GM12873 (cell line): ENCODE measurements around the gene ENTREP1.

Experiments
- TF ChIP-seq, protein P1 (sequence below): IDR thresholded peaks from 2 replicates; pipeline ENCODE4 v1.5.1; 2012; ENCODE audit warnings: low read depth, mild to moderate bottlenecking, moderate library complexity, low read length, control low read depth; ENCODE audit not compliant: insufficient read depth; ENCODE audit errors: missing control alignments

Gene ENTREP1

DNA sequence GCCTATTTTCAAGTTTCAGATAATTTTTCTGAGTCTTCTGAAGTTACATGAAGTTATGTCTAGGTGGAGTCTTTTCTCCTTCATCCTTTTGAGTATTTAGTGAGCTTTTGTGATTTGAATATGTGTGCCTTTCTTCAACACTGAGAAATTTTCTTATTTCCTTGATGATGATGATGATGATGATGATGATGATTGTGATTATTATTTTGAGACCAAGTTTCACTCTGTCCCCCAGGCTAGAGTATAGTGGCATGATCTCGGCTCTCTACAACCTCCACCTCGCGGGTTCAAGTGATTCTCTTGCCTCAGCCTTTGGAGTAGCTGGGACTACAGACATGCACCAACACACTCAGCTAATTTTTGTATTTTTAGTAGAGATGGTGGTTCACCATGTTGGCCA, 26.2 kb downstream of the ENTREP1 start:
- TF ChIP-seq, protein P1, sequence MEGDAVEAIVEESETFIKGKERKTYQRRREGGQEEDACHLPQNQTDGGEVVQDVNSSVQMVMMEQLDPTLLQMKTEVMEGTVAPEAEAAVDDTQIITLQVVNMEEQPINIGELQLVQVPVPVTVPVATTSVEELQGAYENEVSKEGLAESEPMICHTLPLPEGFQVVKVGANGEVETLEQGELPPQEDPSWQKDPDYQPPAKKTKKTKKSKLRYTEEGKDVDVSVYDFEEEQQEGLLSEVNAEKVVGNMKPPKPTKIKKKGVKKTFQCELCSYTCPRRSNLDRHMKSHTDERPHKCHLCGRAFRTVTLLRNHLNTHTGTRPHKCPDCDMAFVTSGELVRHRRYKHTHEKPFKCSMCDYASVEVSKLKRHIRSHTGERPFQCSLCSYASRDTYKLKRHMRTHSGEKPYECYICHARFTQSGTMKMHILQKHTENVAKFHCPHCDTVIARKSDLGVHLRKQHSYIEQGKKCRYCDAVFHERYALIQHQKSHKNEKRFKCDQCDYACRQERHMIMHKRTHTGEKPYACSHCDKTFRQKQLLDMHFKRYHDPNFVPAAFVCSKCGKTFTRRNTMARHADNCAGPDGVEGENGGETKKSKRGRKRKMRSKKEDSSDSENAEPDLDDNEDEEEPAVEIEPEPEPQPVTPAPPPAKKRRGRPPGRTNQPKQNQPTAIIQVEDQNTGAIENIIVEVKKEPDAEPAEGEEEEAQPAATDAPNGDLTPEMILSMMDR, result no peak

DNA sequence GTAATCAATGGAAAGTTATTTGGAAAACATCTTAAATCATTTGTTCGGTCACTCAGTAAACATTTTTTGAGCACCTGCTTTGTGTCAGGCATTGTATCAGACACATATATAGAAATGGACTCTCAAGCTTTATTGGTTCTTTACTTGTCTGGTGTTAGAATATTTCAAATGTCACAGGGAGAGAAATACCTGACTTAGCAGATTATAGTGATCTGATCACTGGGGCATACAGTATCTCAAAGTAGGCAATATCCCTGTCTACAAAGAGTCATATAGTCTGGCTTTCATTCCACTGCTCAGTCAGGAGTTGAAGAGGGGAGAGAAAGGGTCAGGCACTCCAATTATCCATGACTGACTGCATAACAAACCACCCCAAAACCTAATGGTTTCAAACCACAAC, 30.2 kb downstream of the ENTREP1 start:
- TF ChIP-seq, protein P1, result no peak

DNA sequence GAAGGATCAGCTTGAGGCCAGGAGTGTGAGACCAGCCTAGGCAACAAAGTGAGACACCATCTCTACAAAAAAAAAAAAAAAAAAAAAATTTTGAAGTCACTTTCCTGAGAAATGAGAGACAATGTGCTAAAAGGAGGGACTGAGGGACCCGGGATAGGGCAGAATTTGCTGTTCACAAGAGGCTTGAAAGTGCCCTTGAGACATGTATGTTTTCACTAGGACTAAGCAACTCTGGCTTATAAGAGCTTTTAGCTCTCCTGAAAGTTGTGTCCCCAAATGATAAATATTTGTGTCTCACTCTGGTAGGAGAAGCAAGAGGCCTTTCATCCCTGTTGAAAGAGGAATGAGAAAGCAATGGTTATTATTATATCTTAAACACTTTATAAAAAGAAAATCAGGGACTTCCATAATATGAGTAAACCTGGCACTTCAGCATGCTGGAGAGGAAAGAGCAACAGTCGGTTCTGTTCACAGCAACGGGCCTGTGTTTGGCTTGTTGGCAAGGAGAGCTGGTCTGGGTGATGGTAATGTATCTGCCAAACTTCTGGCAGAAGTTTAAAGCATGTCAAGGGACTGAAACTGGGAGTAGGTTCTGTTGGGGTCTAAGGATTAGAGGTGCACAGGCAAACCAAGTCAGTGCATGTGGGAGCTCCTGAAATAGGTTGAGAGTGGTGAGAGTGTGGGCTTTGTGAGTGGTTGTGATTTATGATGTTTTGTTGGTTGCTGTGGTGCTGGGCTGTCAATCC, 32.2 kb downstream of the ENTREP1 start:
- TF ChIP-seq, protein P1, result no peak

DNA sequence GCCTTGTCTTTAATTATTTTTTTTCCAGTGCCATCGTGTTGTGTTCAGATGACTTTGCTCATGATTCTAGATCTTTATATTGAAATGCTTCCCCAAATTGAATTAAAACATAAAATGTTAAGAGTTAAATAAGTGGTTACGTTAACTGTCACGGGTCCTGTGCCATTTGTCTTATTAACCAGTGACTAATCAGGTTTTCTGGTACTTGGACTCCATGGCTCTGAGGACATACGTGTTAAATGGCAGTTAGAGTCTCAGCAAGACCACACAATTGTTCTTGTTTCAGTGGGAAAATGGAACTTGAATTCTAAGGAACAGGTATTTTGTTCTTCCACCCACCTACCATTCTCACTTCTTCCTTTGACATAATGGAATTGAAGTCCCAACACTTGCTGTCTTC, 32.8 kb downstream of the ENTREP1 start:
- TF ChIP-seq, protein P1, result no peak

DNA sequence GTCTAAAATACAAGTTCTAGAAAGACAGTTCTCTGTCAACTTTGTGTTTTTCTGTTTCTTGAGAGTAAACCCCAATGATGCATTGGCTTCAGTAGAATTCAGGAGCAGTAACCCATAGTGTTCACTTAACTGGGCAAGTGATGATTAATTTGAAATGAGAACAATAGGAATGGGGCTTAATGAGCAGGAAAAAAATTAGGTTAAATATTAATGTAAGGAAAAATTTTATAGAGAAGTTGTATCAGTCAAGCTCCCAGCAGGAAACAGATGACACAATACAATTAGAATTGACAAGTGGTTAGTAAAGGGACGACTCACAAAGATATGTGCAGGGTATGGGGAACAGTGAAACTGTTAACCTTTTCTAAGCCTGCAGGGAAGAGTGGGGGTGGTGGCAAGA, 38.2 kb downstream of the ENTREP1 start:
- TF ChIP-seq, protein P1, result no peak

DNA sequence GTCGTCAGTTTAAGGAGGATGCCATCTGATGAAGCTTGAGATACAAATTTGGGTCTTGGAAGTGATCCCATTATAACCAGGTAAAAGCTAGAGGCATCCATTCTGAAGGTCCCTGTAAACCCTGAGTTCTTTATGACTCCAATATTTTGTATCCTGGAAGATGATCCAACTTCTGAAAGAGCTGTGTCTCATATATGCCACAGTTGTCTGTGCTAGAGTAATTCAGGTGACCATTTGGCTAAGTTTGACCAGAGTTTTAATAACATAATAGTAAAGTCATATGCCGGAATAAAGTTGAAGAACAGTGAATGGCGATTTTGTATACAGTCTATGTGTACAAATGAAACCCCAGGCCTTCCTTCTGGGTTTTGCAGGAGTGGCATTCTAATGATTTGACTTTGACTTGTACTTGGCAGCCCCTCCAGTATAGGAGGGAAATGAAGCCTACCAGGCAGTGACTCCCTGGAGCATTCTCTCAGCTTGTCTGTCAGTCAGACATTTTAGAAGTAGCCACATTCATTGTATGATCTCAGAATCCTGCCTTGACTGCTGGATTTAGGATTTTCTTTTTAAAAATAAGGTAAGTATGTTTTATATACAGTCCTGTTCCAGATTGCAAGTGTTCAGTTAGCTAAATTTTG, 39.6 kb downstream of the ENTREP1 start:
- TF ChIP-seq, protein P1, result no peak

DNA sequence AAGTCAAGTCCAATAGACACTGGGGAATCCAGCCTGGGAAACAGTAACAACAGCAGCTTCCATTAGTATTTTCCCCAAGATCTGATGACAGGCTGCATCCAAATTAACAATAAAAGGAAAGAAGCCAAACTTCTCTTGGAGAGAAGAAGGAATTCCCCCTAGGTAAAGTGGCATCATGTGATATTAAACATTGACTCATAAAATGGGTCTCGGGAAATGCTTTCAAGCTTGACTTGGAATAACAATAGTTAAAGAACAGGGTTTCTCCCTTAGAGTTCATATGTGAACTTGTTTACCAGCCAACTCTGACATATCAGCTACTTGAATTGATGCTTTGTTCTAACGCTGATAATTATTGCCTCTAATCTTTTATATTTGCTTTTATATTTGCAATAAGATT, 45.4 kb downstream of the ENTREP1 start:
- TF ChIP-seq, protein P1, result no peak
